HG02571 (cell line): ENCODE data around the gene WDR86.

Source experiments
- ATAC-seq: cut with Tn5 transposase; IDR thresholded peaks from one replicate; pipeline ENCODE4 v1.9.1; 2021; ENCODE audit warnings: mild to moderate bottlenecking, moderate library complexity; ENCODE audit not compliant: unreplicated experiment

The WDR86 gene, protein sequence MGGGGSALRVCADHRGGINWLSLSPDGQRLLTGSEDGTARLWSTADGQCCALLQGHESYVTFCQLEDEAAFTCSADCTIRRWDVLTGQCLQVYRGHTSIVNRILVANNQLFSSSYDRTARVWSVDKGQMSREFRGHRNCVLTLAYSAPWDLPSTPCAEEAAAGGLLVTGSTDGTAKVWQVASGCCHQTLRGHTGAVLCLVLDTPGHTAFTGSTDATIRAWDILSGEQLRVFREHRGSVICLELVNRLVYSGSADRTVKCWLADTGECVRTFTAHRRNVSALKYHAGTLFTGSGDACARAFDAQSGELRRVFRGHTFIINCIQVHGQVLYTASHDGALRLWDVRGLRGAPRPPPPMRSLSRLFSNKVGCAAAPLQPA

DNA sequence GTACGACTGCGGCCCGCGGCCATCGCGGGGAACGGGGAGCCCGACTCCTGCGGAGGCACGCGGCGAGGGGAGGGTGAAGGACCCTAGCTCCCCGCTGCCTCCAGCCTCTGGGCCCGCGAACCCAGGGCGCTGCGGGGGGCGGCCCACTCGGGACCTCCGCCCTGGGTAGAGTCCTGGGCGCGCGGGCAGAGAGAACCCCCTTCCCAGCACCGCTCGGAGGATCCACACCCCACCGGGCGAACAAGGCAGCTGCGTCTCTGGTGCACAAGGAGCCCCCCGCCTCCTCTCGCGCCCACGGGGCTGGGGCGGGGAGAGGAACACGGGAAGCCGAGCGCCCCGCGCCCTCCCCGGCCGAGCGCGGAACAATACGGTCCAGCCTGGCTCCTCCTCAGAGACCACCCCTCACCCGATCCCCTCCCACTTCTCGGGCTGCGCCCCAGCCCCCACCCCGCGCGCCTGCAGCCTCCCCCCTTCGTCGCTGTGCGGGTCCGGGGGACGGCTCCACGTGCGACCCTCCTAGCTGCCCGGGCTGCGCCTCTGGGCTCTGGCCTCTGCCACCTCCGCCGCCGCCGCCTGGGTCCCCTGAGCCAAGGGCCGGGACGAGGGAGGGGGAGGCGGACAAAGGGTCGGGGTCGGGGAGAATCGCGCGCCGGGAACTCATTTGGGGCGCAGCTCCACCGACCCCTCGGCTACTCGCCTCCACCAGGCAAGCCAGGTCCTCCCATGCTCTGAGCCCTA is at the start of gene WDR86:
Gene WDR86 (minus strand): TSS at position 372 of the 738 bp plus-strand sequence. CDS start 449 bp downstream, outside the sequence.
- ATAC-seq = no peak

DNA sequence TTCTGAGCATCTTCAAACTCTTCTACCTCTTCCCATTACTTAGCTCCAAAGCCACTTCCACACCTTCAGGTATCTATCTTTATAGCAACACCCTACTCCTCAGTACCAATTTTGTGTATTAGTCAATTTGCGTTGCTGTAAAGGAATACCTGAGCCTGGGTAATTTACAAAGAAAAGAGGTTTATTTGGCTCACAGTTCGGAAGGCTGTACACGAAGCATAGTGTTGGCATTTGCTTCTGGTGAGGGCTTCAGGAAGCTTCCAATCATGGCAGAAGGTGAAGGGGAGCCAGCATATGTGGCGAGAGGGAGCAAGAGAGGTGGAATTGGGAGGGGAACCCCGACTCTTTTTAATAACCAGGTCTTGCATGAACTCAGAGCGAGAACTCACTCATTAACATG is 47.7 kb upstream of the WDR86 start:
- no peak for ATAC-seq

DNA sequence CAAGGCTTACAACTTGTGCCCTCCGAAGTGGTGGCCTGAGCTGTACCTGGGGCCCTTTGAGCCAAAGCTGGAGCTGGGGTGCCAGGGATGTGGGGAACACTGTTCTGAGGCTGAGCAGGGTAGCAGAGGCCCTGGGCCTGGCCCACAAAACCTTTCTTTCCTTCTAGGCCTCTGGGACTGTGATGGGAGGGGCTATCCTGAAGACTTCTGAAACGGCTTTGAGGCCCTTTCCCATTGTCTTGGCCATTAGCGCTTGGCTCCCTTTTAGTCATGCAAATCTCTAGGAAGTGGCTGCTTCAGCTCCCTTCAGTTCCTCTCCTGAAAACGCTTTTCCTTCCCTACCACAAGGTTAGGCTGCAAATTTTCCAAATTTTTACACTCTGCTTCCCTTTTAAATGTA is 46.9 kb upstream of the WDR86 start:
- ATAC-seq = no peak

DNA sequence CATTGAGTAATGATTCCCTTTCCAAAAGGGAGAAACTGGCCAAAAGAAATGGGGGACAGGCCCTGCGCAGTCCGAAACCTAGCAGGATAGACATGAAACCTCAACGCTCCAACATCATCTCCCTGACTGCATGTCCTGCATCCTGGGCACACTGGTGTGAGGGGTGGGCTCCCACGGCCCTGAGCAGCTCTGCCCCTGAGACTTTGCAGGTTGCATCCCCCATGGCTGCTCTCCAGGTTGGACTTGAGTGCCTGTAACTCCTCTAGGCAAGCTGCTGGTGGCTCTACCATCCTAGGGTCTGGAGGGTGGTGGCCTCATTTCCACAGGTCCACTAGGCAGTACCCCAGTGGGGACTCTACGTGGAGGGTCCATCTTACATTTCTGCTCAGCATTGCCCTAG is 46.4 kb upstream of the WDR86 start:
- no peak for ATAC-seq

DNA sequence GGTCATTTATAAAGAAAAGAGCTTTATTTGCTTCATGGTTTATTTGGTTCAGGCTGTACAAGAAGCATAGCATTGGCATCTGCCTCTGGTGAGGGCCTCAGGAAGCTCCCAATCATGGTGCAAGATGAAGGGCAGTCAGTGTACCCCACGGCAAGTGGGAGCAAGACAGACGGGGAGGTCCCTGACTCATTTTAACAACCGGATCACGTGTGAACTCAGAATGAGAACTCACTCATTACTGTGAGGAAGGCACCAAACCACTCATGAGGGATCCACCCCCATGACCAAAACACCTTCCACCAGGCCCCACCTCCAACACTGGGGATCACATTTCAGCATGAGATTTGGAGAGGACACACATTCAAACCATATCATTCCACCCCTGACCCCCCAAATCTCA is 45.9 kb upstream of the WDR86 start:
- no peak for ATAC-seq

- ATAC-seq = no peak
These were observed 45.2 kb upstream of the WDR86 start for GRCh38 chr7:151454932-151455530.

DNA sequence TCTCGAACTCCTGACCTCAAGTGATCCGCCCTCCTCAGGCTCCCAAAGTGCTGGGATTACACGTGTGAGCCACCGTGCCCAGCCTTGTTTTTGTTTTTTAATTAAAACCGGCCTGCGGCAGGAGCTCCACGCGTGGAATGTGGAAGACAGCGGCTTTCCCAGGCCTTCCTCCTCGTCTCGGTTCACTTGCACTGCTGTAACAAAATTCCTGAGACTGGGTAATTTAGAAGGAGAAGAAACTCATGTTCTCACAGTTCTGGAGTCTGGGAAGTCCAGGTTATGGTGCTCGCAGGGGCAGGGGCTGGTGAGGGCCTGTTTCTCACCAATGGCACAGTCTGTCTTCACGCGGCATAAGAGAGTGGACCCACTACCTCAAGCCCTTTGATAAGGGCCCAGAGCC is 44.5 kb upstream of the WDR86 start:
- no peak for ATAC-seq

- ATAC-seq = no peak
These were observed 43.5 kb upstream of the WDR86 start for GRCh38 chr7:151453326-151453791.

- ATAC-seq = no peak
These were observed 43.0 kb upstream of the WDR86 start for GRCh38 chr7:151452680-151453325.

DNA sequence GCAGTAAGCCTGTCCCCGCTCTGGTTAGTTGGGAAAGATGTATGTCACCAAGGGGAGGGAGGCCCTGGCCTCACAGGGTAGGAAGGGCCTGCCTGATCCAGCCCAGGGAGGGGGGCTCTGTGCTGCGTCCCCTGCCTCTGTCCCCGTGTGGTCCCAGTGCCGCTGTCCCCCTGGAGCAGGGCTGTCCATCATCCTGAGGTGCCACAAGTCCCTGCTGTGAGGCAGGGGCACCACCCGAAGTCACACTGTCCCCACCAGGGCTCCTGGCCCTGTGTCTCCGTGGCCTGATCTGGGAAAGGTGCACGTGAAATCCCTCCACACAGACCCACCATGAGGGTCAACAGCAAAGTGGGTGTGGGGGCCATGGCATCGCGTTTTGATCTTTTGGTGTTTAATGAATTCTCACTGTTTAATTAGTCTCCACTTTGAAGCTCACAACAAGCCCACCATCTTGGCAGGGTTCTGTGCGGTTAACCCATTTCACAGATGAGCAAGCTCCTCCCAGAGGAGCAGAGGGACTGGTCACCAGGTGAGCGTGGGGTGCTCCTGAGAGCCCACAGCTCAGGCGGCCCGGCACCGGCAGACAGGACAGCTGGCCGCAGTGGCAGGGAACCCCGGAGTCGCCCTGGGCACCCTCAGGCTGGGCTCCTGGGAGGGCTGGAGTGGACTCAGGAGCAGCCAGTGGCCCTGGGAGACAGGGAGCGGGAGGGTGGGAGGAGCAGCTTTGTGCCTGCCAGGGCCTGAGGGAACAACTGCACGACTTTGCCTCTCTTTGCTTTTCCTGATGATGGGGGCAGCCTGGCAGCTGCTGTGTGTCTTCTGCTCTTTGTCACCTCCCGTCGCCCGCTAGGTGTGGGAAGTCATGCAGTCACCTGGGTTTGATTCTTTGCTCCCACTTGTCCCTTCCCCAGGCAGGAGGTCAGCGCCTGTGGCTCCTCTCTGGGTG is 42.1 kb upstream of the WDR86 start:
- ATAC-seq = no peak

- ATAC-seq = no peak
These were observed 41.3 kb upstream of the WDR86 start for GRCh38 chr7:151451156-151451555.

- no peak for ATAC-seq
These were observed 40.2 kb upstream of the WDR86 start for GRCh38 chr7:151449990-151450389.

- ATAC-seq = no peak
These were observed 38.7 kb upstream of the WDR86 start for GRCh38 chr7:151448261-151449252.

DNA sequence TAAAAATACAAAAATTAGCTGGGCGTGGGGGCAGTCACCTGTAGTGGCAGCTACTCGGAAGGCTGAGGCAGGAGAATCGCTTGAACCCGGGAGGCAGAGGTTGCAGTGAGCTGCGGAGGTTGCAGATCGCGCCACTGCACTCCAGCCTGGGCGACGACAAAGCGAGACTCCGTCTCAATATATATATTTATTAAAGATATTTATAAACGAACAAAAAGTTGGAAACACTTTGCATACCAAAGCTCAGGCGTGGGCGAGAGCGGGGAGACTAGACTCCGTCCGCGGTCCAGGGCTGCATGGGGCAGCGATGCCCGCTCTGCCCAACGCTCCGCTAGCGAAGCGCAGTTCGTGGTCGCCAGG is 38.0 kb upstream of the WDR86 start:
- no peak for ATAC-seq

- ATAC-seq = no peak
These were observed 37.5 kb upstream of the WDR86 start for GRCh38 chr7:151447312-151447711.

GRCh38 chr7:151446412-151446811 is 36.6 kb upstream of the WDR86 start:
- ATAC-seq = no peak

DNA sequence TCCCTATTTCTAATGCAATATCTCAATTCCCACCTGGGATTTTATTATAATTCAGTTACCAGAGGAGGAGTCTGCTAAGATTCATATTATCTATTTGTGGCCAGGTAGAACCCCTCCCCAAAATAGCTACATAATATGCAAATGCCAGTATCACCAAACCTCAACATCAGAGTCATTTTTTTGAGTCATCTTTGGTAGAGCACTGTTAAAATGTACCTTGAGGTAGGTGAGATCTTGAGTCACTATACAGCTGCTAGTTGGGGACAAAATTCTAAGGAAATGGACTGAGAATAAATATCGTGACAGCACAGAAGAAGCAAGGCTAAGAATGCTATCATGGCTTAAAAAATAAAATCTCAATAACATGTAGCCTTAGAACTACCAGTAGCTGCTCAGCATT is 34.8 kb upstream of the WDR86 start:
- ATAC-seq = no peak

GRCh38 chr7:151442776-151443496 is 33.1 kb upstream of the WDR86 start:
- ATAC-seq = no peak
